Occipital lobe (tissue), 2 donors: ENCODE measurements around the gene SEMA3F. TPM values are rescaled to one million over a fixed set of nuclear protein-coding genes. Genes with fewer than 3 reads are reported as not detected.

Source experiments
- DNase-seq: peaks from one replicate; lab custom pipeline; 2025; lab: John Stamatoyannopoulos, UW
- total RNA-seq: library from RNA; depleted of rRNA; stranded (reverse); fragments of >200 nt; gene quantifications from one replicate; pipeline ENCODE4 v1.2.3, GENCODE V29; 2014

SEMA3F gene
- 5.8 TPM for total RNA-seq

- no peak for DNase-seq
Measured at GRCh38 chr3:50154840-50155490, at the start of gene SEMA3F. TSS of gene SEMA3F (plus strand) at chr3:50155324. CDS start at chr3:50159623, 4,299 bp downstream.

GRCh38 chr3:50111757-50112156, 43.4 kb upstream of the SEMA3F start:
- DNase-seq, result no peak

- DNase-seq, result no peak
Measured at GRCh38 chr3:50112462-50112861, 42.7 kb upstream of the SEMA3F start.

GRCh38 chr3:50117120-50117519, 38.0 kb upstream of the SEMA3F start:
- no peak for DNase-seq

GRCh38 chr3:50118237-50118636, 36.9 kb upstream of the SEMA3F start:
- DNase-seq, result no peak

GRCh38 chr3:50119786-50120185, 35.3 kb upstream of the SEMA3F start:
- no peak for DNase-seq

- DNase-seq, result no peak
Measured at GRCh38 chr3:50120364-50121071, 34.6 kb upstream of the SEMA3F start.

GRCh38 chr3:50121072-50122032, 33.8 kb upstream of the SEMA3F start:
- DNase-seq, result peak; percentile 37

- DNase-seq, result no peak
Measured at GRCh38 chr3:50122071-50122470, 33.1 kb upstream of the SEMA3F start.

GRCh38 chr3:50122661-50123391, 32.3 kb upstream of the SEMA3F start:
- no peak for DNase-seq

GRCh38 chr3:50123394-50124051, 31.6 kb upstream of the SEMA3F start:
- DNase-seq, result no peak

- no peak for DNase-seq
Measured at GRCh38 chr3:50124052-50124799, 30.9 kb upstream of the SEMA3F start.

GRCh38 chr3:50124800-50125178, 30.3 kb upstream of the SEMA3F start:
- no peak for DNase-seq

GRCh38 chr3:50125541-50126286, 29.4 kb upstream of the SEMA3F start:
- DNase-seq, result no peak

GRCh38 chr3:50126287-50127211, 28.6 kb upstream of the SEMA3F start:
- DNase-seq, result no peak

- DNase-seq, result no peak
Measured at GRCh38 chr3:50127251-50127691, 27.9 kb upstream of the SEMA3F start.

- no peak for DNase-seq
Measured at GRCh38 chr3:50128001-50128400, 27.1 kb upstream of the SEMA3F start.

GRCh38 chr3:50130436-50130835, 24.7 kb upstream of the SEMA3F start:
- no peak for DNase-seq
